ENCODE data around the gene B9D2.

DNA sequence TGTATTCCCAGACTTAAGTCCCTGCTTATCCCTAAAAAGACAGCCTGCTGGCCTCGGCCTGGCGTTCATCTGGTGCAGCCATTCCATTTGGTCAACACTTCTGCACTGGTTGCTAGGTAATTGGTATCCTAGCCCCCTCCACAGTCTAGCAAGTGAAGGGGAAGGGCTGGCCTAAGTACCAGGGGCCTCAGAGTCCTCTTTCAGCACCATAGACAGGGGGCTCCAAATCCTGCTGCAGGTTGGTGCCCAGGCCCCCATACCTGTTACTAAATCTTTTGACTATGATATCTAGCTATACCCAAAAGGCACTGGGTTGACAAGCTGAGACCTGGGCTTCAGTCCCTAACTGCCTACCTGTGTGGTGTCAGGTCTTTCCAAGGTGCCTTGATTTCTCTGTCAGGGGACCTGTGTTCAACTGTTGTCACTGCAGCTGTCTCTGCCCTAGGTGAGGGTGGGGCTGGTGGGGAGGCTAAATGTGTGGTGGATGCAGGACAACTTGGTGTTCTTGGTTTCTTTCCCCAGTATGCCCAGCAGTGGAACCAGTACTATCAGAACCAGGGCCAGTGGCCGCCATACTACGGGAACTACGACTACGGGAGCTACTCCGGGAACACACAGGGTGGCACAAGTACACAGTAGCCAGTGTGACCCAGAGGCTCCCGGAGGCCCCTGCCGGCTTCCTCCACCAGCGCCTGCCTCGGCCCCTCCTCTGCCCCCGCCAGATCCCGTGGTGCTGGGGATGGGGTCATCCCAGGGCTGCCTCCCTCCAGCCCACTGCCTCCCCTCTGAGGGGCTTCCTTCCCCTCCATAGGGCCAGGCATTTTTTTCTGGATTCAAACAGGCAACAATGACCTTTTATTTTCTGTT is 57.8 kb downstream of the B9D2 start:
- no peak for TF ChIP-seq EZH2 (IDR thresholded peaks at IDR 0.05; ENCODE audit: insufficient read depth, low read length)
- no peak for TF ChIP-seq CTCF (IDR thresholded peaks at IDR 0.05; ENCODE audit: insufficient read depth, low read depth, low read length)
